CD14-positive monocyte (primary cell): Measurements from ENCODE around the gene TRIM52. TPM values are rescaled to one million over a fixed set of nuclear protein-coding genes. Genes with fewer than 3 reads are reported as not detected.

Source experiments
- DNase-seq, 3 donors: peaks; one replicate each; pipeline ENCODE4 v3.0.0-alpha.2; 2011 to 2022
- H2AFZ ChIP-seq: 2 replicates; pipeline ENCODE4 v1.6.0; 2012; ENCODE audit warnings: mild to moderate bottlenecking, low read depth, low read length, inconsistent platforms; ENCODE audit not compliant: insufficient read depth, poor library complexity, severe bottlenecking
- H3K27ac ChIP-seq, 2 donors: 1 replicate in 1 of 2; 2 replicates in 1 of 2; pipeline ENCODE4 v1.5.1; 2012 to 2013; ENCODE audit warnings: low read length in 2 of 2, control low read depth in 1 of 2, inconsistent platforms in 1 of 2, low read depth in 1 of 2, mild to moderate bottlenecking in 1 of 2
- H3K27me3 ChIP-seq, 2 donors: one replicate each; pipeline versions ENCODE4 v1.6.0 to v1.6.1; 2011 to 2013; ENCODE audit warnings: low read length in 2 of 2; ENCODE audit not compliant: control insufficient read depth in 2 of 2, insufficient read depth in 2 of 2
- H3K36me3 ChIP-seq, 2 donors: replicated peaks in 1 of 2; 1 replicate in 1 of 2; 2 replicates in 1 of 2; pipeline versions ENCODE4 v1.5.1 to v1.6.1; 2012 to 2013; ENCODE audit warnings: low read length in 2 of 2, control low read depth in 1 of 2, inconsistent platforms in 1 of 2, mild to moderate bottlenecking in 1 of 2; ENCODE audit not compliant: insufficient read depth in 2 of 2, control insufficient read depth in 1 of 2
- H3K4me1 ChIP-seq, 2 donors: 1 replicate in 1 of 2; 2 replicates in 1 of 2; pipeline versions ENCODE4 v1.5.1 to v1.6.1; 2012 to 2013; ENCODE audit warnings: low read length in 2 of 2, control low read depth in 1 of 2, inconsistent platforms in 1 of 2, mild to moderate bottlenecking in 1 of 2, moderate library complexity in 1 of 2; ENCODE audit not compliant: insufficient read depth in 2 of 2, control insufficient read depth in 1 of 2
- H3K4me2 ChIP-seq: replicated peaks from 2 replicates; pipeline ENCODE3; 2012; ENCODE audit warnings: low read length, moderate library complexity, mild to moderate bottlenecking; ENCODE audit not compliant: poor library complexity, severe bottlenecking; ENCODE audit errors: extremely low read depth
- H3K4me3 ChIP-seq, 3 experiments: fragments of 200-600 bp in 1 of 3; sonication (generic) in 1 of 3; replicated peaks in 1 of 3; 1 replicate in 2 of 3; 2 replicates in 1 of 3; pipeline ENCODE4 v1.5.1; 2011 to 2013; ENCODE audit warnings: low read length in 3 of 3, mild to moderate bottlenecking in 3 of 3, control low read depth in 2 of 3, low read depth in 2 of 3, inconsistent platforms in 1 of 3, moderate library complexity in 1 of 3
- H3K79me2 ChIP-seq: 2 replicates; pipeline ENCODE4 v1.6.0; 2012; ENCODE audit warnings: mild to moderate bottlenecking, control low read depth, inconsistent platforms, low read length, moderate library complexity; ENCODE audit not compliant: insufficient read depth
- H3K9ac ChIP-seq: 2 replicates; pipeline ENCODE4 v1.6.0; 2017; ENCODE audit warnings: low read length, mild to moderate bottlenecking; ENCODE audit not compliant: insufficient read depth, poor library complexity, severe bottlenecking
- H3K9me3 ChIP-seq, 2 donors: replicated peaks in 1 of 2; 1 replicate in 1 of 2; 2 replicates in 1 of 2; pipeline versions ENCODE4 v1.5.1 to v1.6.1; 2012 to 2013; ENCODE audit warnings: low read length in 2 of 2, control low read depth in 1 of 2; ENCODE audit not compliant: control insufficient read depth in 1 of 2, insufficient read depth in 1 of 2
- H4K20me1 ChIP-seq: 2 replicates; pipeline ENCODE4 v1.6.0; 2012; ENCODE audit warnings: mild to moderate bottlenecking, low read length, control low read depth, moderate library complexity; ENCODE audit not compliant: insufficient read depth
- H3K27ac Mint-ChIP-seq, 7 donors: one replicate each; pipeline ENCODE4 v1.8.0; 2020; ENCODE audit warnings: mild to moderate bottlenecking in 7 of 7, mixed read lengths in 7 of 7, moderate library complexity in 6 of 7, inconsistent platforms in 2 of 7
- H3K27me3 Mint-ChIP-seq, 3 donors: one replicate each; pipeline ENCODE4 v1.8.0; 2021 to 2022; ENCODE audit warnings: low read depth in 3 of 3, mild to moderate bottlenecking in 3 of 3, mixed read lengths in 3 of 3, moderate library complexity in 3 of 3, inconsistent platforms in 1 of 3
- H3K36me3 Mint-ChIP-seq, 2 donors: one replicate each; pipeline ENCODE4 v1.8.0; 2020; ENCODE audit warnings: mixed read lengths in 2 of 2, inconsistent platforms in 1 of 2, mild to moderate bottlenecking in 1 of 2
- H3K4me1 Mint-ChIP-seq: one replicate; pipeline ENCODE4 v1.8.0; 2020; ENCODE audit warnings: mild to moderate bottlenecking, mixed read lengths
- H3K4me3 Mint-ChIP-seq, 2 donors: one replicate each; pipeline ENCODE4 v1.8.0; 2020; ENCODE audit warnings: mild to moderate bottlenecking in 2 of 2, mixed read lengths in 2 of 2, moderate library complexity in 1 of 2
- H3K9me3 Mint-ChIP-seq, 7 donors: one replicate each; pipeline ENCODE4 v1.8.0; 2020 to 2022; ENCODE audit warnings: mixed read lengths in 7 of 7, mild to moderate bottlenecking in 6 of 7, moderate library complexity in 6 of 7, inconsistent platforms in 2 of 7
- WGBS: methylation state at CpG from one replicate; pipeline ENCODE4 v1.1.5; 2013; ENCODE audit warnings: missing lambda C conversion rate; ENCODE audit not compliant: insufficient coverage; 5-methylcytosine and 5-hydroxymethylcytosine counted together
- intact Hi-C, 2 donors: fragments of 100-400 bp; cut with micrococcal nuclease; formaldehyde crosslinking; loops; one replicate each; pipeline versions ENCODE4 v1.15.0 to v1.15.1; 2023
- polyA plus RNA-seq, 3 donors: library from polyadenylated mRNA; depleted of rRNA in 1 of 3; unstranded in 2 of 3; stranded (reverse) in 1 of 3; fragments of 300-500 nt in 2 of 3; fragments of >200 nt in 1 of 3; fragmentation: Illumina TruSeq in 2 of 3; gene quantifications; 1 replicate in 2 of 3; 2 replicates in 1 of 3; pipeline ENCODE4 v1.2.3, GENCODE V29; 2012 to 2021
- TF ChIP-seq, protein P1 (sequence below): fragments of 200-600 bp; IDR thresholded peaks from one replicate; pipeline ENCODE4 v1.8.0; 2022; ENCODE audit warnings: antibody characterized with exemption, mild to moderate bottlenecking

The TRIM52 gene
- polyA plus RNA-seq, 3 donors = 5.7 to 26.0 (median 8.5) TPM

DNA sequence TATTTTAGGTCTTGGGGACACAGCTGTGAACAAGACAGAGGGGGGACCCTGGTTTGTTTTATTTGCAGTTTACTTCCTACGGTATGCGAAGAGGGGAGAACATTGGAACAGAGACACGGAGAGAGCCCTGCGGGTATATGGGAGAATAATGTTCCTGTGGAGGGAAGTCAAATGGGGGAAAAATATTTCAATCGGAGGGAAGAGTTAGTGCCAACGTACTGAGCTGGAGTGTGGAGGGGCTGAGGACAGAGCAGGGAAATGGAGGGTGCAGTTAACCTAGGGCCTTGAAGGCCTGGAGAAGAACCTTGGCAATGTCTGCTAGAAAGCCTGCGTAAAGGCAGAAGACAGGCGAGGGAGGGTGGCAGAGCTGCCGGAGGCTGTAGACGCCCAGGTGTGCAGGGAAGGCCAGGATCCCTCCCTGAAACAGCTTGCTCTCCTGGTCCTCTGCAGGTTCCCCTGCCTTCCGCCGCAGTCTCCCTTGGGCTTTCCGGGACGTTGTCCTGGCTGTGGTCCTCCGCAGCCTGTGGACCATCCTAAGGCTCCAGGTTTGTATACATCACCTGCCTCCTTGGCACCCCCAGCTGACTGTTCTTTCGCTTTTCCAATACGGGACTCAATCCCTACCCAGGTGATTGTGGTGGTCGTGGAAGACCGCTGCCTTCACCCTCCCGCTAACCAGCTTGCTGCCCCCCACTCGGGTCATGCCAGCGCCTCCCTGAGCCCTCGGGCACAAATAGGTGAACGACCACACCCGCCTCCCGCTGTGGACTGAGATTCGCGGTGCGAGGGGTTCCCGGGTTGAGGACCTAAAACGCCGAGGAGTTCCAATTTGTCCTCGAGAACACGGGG is 15.3 kb downstream of the TRIM52 start:
- H3K9me3 Mint-ChIP-seq = peaks cover 0 to 6% (median 0%) of the 10 kb centered on the region in 7 donors
- Histone ChIP-seq H3K4me3 (peak overlapping the region; percentile 64 to 93 (median 87)), H3K36me3 (peaks cover 16 to 17% of the 10 kb centered on the region in 2 donors), H3K79me2 (peaks cover 91% of the 10 kb centered on the region), H3K4me2 (peak overlapping the region; percentile 99), H3K9ac (peak overlapping the region; percentile 90), H3K9me3 (no peaks in the 10 kb centered on the region), H3K27me3 (no peaks in the 10 kb centered on the region), H2AFZ (peak overlapping the region; percentile 93), H3K27ac (peak overlapping the region; percentile 92), H4K20me1 (peaks cover 46% of the 10 kb centered on the region), H3K4me1 (peaks cover 63 to 81% of the 10 kb centered on the region in 2 donors)
- peaks cover 67% of the 10 kb centered on the region for H3K4me1 Mint-ChIP-seq
- no peak for DNase-seq
- WGBS = 38% methylated on average over 34 of the region's 34 CpGs
- H3K27me3 Mint-ChIP-seq = peaks cover 0 to 1% (median 0%) of the 10 kb centered on the region in 3 donors
- peaks cover 21 to 29% of the 10 kb centered on the region in 2 donors for H3K36me3 Mint-ChIP-seq
- intact Hi-C loops = loop anchor here (2.0 to 10.0 kb wide), 2 partner anchors 15 to 751 kb away; partner anchors contain the start of genes CNOT6 (in 1 of the 2) and TRIM52 (in 1 of the 2)
- peak overlapping the region; percentile 92 to 93 for H3K4me3 Mint-ChIP-seq
- TF ChIP-seq, protein P1, sequence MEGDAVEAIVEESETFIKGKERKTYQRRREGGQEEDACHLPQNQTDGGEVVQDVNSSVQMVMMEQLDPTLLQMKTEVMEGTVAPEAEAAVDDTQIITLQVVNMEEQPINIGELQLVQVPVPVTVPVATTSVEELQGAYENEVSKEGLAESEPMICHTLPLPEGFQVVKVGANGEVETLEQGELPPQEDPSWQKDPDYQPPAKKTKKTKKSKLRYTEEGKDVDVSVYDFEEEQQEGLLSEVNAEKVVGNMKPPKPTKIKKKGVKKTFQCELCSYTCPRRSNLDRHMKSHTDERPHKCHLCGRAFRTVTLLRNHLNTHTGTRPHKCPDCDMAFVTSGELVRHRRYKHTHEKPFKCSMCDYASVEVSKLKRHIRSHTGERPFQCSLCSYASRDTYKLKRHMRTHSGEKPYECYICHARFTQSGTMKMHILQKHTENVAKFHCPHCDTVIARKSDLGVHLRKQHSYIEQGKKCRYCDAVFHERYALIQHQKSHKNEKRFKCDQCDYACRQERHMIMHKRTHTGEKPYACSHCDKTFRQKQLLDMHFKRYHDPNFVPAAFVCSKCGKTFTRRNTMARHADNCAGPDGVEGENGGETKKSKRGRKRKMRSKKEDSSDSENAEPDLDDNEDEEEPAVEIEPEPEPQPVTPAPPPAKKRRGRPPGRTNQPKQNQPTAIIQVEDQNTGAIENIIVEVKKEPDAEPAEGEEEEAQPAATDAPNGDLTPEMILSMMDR = no peak
- peak overlapping the region; percentile 96 to 99 (median 97) for H3K27ac Mint-ChIP-seq

DNA sequence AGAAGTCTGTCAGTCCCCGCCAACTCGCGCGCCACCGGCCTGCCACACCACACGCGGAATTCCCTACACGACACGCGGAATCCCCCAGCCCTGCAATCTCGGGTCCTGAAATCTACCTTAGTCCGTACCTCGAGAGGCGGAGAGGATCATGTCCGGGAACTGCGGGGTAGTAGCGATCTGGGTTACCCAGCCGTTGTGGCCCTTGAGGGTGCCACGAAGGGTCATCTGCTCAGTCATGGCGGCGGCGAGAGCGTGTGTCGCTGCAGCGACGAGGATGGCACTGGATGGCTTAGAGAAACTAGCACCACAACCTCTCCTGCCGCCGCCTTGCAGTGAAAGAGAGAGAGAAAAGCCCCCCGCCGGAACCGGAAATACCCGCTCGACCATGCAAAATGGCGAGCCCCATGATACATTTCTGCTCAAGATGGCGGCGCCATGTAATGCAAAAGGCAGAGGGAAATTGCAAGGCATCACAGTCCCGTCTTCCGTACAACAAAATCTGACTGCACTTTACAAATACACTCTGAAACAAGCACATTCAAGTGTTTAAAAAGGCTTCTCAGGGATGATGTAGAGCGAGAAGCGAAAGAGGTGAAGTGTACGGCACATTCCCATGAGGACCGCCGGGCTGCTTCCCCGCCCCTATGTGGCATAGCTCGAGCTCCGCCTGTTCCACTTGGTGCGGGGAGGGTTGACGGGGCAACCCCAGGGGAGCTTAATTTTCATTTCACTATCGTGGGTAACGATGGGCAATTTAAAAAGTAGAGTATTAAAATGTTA is 17.2 kb downstream of the TRIM52 start, which contains the start of gene RACK1:
TSS of gene RACK1 (minus strand) at position 343 of the 780 bp plus-strand sequence. CDS start at position 237, 106 bp downstream.
- Mint-ChIP-seq H3K27ac (peak within 1 kb of the TSS; percentile 97 to 99 (median 98)), H3K36me3 (peaks cover 34 to 40% of the 10 kb centered on the region in 2 donors), H3K4me3 (peak within 1 kb of the TSS; percentile 95 to 97), H3K9me3 (peaks cover 0 to 4% (median 0%) of the 10 kb centered on the region in 7 donors), H3K27me3 (peaks cover 0 to 2% (median 0%) of the 10 kb centered on the region in 3 donors), H3K4me1 (peaks cover 53% of the 10 kb centered on the region)
- intact Hi-C loops = loop anchor here (2.0 to 10.0 kb wide), 3 partner anchors 17 to 749 kb away; partner anchors contain the start of genes CNOT6 (in 1 of the 2), TRIM41 (in 1 of the 2) and TRIM52 (in 1 of the 2)
- peaks cover 32 to 34% of the 10 kb centered on the region in 2 donors for H3K36me3 ChIP-seq
- no peaks in the 10 kb centered on the region for H3K9me3 ChIP-seq
- DNase-seq = peak; percentile 82 to 87 (median 84)
- peak within 1 kb of the TSS; percentile 90 to 95 for H3K27ac ChIP-seq
- peaks cover 91% of the 10 kb centered on the region for H3K79me2 ChIP-seq
- peak within 1 kb of the TSS; percentile 99 for H3K4me2 ChIP-seq
- no peaks in the 10 kb centered on the region for H3K27me3 ChIP-seq
- H2AFZ ChIP-seq = peak within 1 kb of the TSS; percentile 87
- H3K4me3 ChIP-seq = peak within 1 kb of the TSS; percentile 93 to 96 (median 93)
- peaks cover 51% of the 10 kb centered on the region for H4K20me1 ChIP-seq
- H3K9ac ChIP-seq = peak within 1 kb of the TSS; percentile 94
- H3K4me1 ChIP-seq = peaks cover 53 to 64% of the 10 kb centered on the region in 2 donors
- under 1% methylated on average over 37 of the region's 50 CpGs for WGBS
- TF ChIP-seq, protein P1 = no peak
